ENCODE data around the gene TSHZ2.

TSHZ2 gene

GRCh38 chr20:53324816-53325215 lies 352.7 kb downstream of the TSHZ2 start:
- TF ChIP-seq, protein P1, sequence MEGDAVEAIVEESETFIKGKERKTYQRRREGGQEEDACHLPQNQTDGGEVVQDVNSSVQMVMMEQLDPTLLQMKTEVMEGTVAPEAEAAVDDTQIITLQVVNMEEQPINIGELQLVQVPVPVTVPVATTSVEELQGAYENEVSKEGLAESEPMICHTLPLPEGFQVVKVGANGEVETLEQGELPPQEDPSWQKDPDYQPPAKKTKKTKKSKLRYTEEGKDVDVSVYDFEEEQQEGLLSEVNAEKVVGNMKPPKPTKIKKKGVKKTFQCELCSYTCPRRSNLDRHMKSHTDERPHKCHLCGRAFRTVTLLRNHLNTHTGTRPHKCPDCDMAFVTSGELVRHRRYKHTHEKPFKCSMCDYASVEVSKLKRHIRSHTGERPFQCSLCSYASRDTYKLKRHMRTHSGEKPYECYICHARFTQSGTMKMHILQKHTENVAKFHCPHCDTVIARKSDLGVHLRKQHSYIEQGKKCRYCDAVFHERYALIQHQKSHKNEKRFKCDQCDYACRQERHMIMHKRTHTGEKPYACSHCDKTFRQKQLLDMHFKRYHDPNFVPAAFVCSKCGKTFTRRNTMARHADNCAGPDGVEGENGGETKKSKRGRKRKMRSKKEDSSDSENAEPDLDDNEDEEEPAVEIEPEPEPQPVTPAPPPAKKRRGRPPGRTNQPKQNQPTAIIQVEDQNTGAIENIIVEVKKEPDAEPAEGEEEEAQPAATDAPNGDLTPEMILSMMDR (conservative IDR thresholded peaks at IDR 0.05; ENCODE audit: low read length) = no peak
- no peak overlapping the region for H3K4me3 ChIP-seq (ENCODE audit: low read length)
- DNase-seq (ENCODE audit: low read depth) = no peak

GRCh38 chr20:53328961-53329360 lies 356.8 kb downstream of the TSHZ2 start:
- no peak overlapping the region for H3K4me3 ChIP-seq (ENCODE audit: low read length)
- peak; percentile 3 for DNase-seq (ENCODE audit: low read depth)
- TF ChIP-seq, protein P1 (conservative IDR thresholded peaks at IDR 0.05; ENCODE audit: low read length) = no peak

DNA sequence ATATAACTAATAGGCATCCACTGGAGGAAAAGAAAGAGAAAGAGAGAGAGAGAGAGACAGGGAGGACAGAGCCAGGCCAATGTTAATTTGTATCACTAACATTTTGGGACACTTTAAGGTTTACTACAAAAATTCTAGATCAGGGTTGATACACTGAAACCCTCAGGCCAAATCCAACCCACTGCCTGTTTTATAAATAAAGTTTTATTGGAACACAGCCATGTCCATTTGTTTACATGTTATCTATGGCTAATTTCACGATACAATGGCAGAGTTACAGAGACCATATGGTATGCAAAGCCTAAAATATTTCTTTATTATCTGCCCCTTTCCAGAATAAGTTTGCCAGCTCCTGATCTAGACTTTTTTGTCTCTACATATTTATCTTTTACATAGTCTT lies 357.6 kb downstream of the TSHZ2 start:
- DNase-seq (ENCODE audit: low read depth) = no peak
- TF ChIP-seq, protein P1 (conservative IDR thresholded peaks at IDR 0.05; ENCODE audit: low read length) = no peak
- no peak overlapping the region for H3K4me3 ChIP-seq (ENCODE audit: low read length)

GRCh38 chr20:53330601-53331140 lies 358.5 kb downstream of the TSHZ2 start:
- DNase-seq (ENCODE audit: low read depth) = peak; percentile 9
- TF ChIP-seq, protein P1 (conservative IDR thresholded peaks at IDR 0.05; ENCODE audit: low read length) = no peak
- no peak overlapping the region for H3K4me3 ChIP-seq (ENCODE audit: low read length)

DNA sequence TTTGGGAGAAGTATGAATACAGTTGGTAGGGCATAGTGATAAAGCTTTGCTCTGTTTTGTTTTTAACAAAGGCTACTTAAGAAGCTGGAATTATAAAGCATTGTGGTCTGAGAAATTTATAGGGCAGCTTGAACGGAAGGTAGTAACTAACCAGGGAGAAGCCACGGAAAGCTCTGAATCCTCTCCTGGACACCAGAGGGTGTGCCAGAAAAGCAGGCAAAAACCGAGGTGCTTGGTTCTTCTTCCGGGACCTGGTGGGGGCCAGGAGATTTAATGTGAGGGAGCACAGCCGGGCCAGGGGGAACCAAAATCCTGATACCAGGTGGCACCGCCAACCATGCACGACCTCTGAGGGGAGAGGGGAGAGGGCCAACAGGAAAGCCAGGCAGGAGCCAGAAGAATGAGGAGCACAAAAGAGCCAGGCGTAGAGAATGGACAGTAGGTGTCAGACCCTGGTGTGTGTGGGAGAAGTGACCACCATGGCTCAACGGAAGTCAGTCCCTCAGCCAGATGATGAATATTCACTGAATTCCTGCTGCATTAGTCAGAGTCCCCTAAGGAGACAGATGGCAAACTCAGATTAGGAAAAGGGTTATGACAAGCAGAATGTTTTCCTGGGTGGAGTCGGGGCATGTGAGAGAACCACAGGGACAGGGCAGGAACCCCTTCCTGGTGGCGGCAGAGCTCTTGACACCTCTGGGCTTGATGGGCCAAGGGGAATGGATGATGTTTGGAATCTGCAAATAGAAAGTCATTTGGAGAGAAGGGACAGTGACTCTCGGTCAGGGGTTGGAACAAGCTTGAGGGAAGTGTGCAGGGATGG lies 359.2 kb downstream of the TSHZ2 start:
- TF ChIP-seq, protein P1 (conservative IDR thresholded peaks at IDR 0.05; ENCODE audit: low read length) = no peak
- H3K4me3 ChIP-seq (ENCODE audit: low read length) = no peak overlapping the region
- peak; percentile 68 for DNase-seq (ENCODE audit: low read depth)

- DNase-seq (ENCODE audit: low read depth) = no peak
- H3K4me3 ChIP-seq (ENCODE audit: low read length) = no peak overlapping the region
- TF ChIP-seq, protein P1 (conservative IDR thresholded peaks at IDR 0.05; ENCODE audit: low read length) = no peak
These were observed 360.1 kb downstream of the TSHZ2 start for GRCh38 chr20:53332022-53332837.
